PC-9 (cell line): ENCODE results near the gene LRRC32. TPM values are rescaled to one million over a fixed set of nuclear protein-coding genes. Genes with fewer than 3 reads are reported as not detected.

ENCODE experiments used
- BruUV-seq: library from RNA; stranded (reverse); fragments of 400-500 nt; replicated peaks from 2 replicates; lab custom pipeline; 2021; lab: Mats Ljungman, UMichigan
- CTCF ChIA-PET: fragments of 300-600 bp; sonication (Branson Sonifier 250); formaldehyde crosslinking; loops from one replicate; lab custom pipeline; 2022; ENCODE audit warnings: antibody characterized with exemption; lab: Charles Lee
- POLR2A ChIA-PET: fragments of 300-600 bp; sonication (Branson Sonifier 250); formaldehyde crosslinking; loops from one replicate; lab custom pipeline; 2022; ENCODE audit warnings: antibody characterized with exemption; ENCODE audit not compliant: unreplicated experiment; lab: Charles Lee
- DNase-seq, 2 experiments: peaks; one replicate each; pipeline versions ENCODE4 v3.0.0 to v3.0.0-alpha.2; 2015 to 2022; ENCODE audit warnings: mixed read lengths in 1 of 2
- H2AFZ ChIP-seq: fragments of 200-600 bp; sonication (generic); 2 replicates; pipeline ENCODE4 v1.8.1; 2017; ENCODE audit warnings: antibody characterized with exemption
- H3F3A ChIP-seq: fragments of 200-600 bp; sonication (generic); 2 replicates; pipeline ENCODE4 v1.8.1; 2017; ENCODE audit warnings: antibody characterized with exemption, mild to moderate bottlenecking, low read depth; ENCODE audit not compliant: insufficient read depth
- H3K27ac ChIP-seq: fragments of 200-600 bp; sonication (generic); 2 replicates; pipeline ENCODE4 v1.6.1; 2016; ENCODE audit warnings: mixed run types
- H3K27me3 ChIP-seq: fragments of 200-600 bp; sonication (generic); 2 replicates; pipeline ENCODE4 v1.6.1; 2016; ENCODE audit warnings: low read depth, mixed run types; ENCODE audit not compliant: insufficient read depth
- H3K36me3 ChIP-seq: fragments of 200-600 bp; sonication (generic); 2 replicates; pipeline ENCODE4 v1.6.1; 2016; ENCODE audit warnings: low read depth, mixed run types
- H3K4me1 ChIP-seq: fragments of 200-600 bp; sonication (generic); replicated peaks from 2 replicates; pipeline ENCODE4 v1.6.1; 2016; ENCODE audit warnings: mixed run types; ENCODE audit not compliant: insufficient read depth
- H3K4me2 ChIP-seq: fragments of 200-600 bp; sonication (generic); 2 replicates; pipeline ENCODE4 v1.6.1; 2017; ENCODE audit warnings: mixed run types
- H3K4me3 ChIP-seq: fragments of 200-600 bp; sonication (generic); 2 replicates; pipeline ENCODE4 v1.6.1; 2016; ENCODE audit warnings: mixed run types
- H3K79me2 ChIP-seq: fragments of 200-600 bp; sonication (generic); 2 replicates; pipeline ENCODE4 v1.6.1; 2017; ENCODE audit warnings: low read depth, mixed run types
- H3K9me2 ChIP-seq: fragments of 200-600 bp; sonication (generic); 2 replicates; pipeline ENCODE4 v1.8.1; 2017; ENCODE audit warnings: mild to moderate bottlenecking; ENCODE audit not compliant: insufficient read depth
- H3K9me3 ChIP-seq: fragments of 200-600 bp; sonication (generic); 2 replicates; pipeline ENCODE4 v1.8.1; 2016; ENCODE audit warnings: low read depth; ENCODE audit not compliant: insufficient read depth
- H4K20me1 ChIP-seq: fragments of 200-600 bp; sonication (generic); 2 replicates; pipeline ENCODE4 v1.8.1; 2017; ENCODE audit not compliant: insufficient read depth
- EZH2 ChIP-seq: fragments of 200-600 bp; sonication (generic); IDR thresholded peaks from 2 replicates; pipeline ENCODE4 v1.8.0; 2017; ENCODE audit warnings: antibody characterized with exemption, low read depth
- intact Hi-C: fragments of 100-400 bp; cut with micrococcal nuclease; formaldehyde crosslinking; loops from one replicate; pipeline ENCODE4 v1.10.0; 2022; ENCODE audit not compliant: unreplicated experiment
- total RNA-seq: library from RNA; stranded (reverse); gene quantifications from 2 replicates; pipeline ENCODE4 v1.2.3, GENCODE V29; 2021
- TF ChIP-seq, protein P1 (sequence below): fragments of 200-600 bp; sonication (generic); conservative IDR thresholded peaks from 2 replicates; pipeline ENCODE4 v1.6.1; 2017; ENCODE audit warnings: mixed run types, antibody characterized with exemption, mild to moderate bottlenecking, moderate library complexity

Gene LRRC32
- total RNA-seq, 1 experiment from 2014 or later: not detected

DNA sequence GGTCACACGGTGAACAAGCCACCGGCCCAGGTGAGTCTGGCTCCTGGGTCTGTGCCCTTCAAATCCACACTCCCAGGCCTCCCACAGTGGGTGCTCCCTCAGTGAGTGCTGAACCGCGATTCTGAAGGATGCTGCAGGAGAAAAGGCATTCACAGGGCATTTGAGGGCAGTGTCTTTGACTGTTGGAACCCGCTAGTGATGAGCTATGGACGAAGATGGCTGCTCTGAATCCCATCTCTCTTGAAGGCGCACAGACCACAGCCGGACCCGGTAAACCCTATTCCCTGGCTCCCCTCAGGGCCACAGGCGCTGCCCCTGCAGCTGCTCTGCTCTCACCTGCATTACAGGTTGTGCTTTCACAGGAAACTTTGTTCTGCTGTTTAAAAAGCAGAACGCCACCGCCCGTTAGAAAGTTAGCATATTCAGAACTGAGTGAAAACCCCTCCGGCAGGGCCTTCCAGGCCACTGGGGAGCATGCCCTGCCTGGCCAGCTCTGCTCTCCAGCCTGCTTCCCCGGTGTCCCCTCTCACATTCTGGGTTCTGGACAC, 3.2 kb downstream of the LRRC32 start:
- no peak for DNase-seq
- intact Hi-C loops: no loop called here
- Histone ChIP-seq H3K79me2 (no peaks in the 10 kb centered on the region), H3K27me3 (peaks cover 66% of the 10 kb centered on the region), H2AFZ (no peak overlapping the region), H3K9me2 (no peaks in the 10 kb centered on the region), H4K20me1 (0 out of 2 replicates have a peak, but pooled peaks cover 5% of the 10 kb centered on the region), H3K4me3 (no peak overlapping the region), H3K4me1 (no peaks in the 10 kb centered on the region), H3K27ac (no peak overlapping the region), H3K9me3 (no peaks in the 10 kb centered on the region), H3F3A (no peaks in the 10 kb centered on the region), H3K4me2 (no peak overlapping the region), H3K36me3 (no peaks in the 10 kb centered on the region)
- BruUV-seq: no TSS peak
- ChIA-PET POLR2A (no interaction called here), CTCF (no interaction called here)
- TF ChIP-seq, protein P1, sequence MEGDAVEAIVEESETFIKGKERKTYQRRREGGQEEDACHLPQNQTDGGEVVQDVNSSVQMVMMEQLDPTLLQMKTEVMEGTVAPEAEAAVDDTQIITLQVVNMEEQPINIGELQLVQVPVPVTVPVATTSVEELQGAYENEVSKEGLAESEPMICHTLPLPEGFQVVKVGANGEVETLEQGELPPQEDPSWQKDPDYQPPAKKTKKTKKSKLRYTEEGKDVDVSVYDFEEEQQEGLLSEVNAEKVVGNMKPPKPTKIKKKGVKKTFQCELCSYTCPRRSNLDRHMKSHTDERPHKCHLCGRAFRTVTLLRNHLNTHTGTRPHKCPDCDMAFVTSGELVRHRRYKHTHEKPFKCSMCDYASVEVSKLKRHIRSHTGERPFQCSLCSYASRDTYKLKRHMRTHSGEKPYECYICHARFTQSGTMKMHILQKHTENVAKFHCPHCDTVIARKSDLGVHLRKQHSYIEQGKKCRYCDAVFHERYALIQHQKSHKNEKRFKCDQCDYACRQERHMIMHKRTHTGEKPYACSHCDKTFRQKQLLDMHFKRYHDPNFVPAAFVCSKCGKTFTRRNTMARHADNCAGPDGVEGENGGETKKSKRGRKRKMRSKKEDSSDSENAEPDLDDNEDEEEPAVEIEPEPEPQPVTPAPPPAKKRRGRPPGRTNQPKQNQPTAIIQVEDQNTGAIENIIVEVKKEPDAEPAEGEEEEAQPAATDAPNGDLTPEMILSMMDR: no peak
- TF ChIP-seq EZH2: no peak

DNA sequence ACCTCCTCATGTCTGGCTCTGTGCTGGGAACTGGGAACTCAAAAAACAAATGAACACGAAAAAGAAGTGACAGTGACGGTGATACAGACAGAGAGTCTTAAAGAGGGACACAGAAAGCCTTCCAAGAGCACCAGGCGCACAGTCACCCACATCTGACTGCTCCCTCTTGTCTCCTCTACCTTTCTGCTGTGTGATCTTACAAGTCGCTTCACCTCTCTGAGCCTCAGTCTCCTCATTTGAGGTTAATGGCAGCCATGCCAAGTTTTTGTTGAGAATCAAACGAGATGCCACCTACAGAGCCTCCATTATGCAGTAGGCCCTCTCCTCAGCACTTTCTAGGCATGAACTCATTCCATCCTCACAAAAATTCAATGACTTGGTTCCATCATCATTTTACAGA, 3.7 kb downstream of the LRRC32 start:
- ChIA-PET CTCF (no interaction called here), POLR2A (no interaction called here)
- Histone ChIP-seq H3K36me3 (no peaks in the 10 kb centered on the region), H3F3A (no peaks in the 10 kb centered on the region), H2AFZ (no peak overlapping the region), H4K20me1 (0 out of 2 replicates have a peak, but pooled peaks cover 5% of the 10 kb centered on the region), H3K4me1 (no peaks in the 10 kb centered on the region), H3K27ac (no peak overlapping the region), H3K9me3 (no peaks in the 10 kb centered on the region), H3K4me3 (no peak overlapping the region), H3K4me2 (no peak overlapping the region), H3K9me2 (no peaks in the 10 kb centered on the region), H3K79me2 (no peaks in the 10 kb centered on the region), H3K27me3 (peaks cover 66% of the 10 kb centered on the region)
- no TSS peak for BruUV-seq
- no peak for TF ChIP-seq EZH2
- TF ChIP-seq, protein P1: no peak
- DNase-seq: no peak
- intact Hi-C loops: no loop called here

DNA sequence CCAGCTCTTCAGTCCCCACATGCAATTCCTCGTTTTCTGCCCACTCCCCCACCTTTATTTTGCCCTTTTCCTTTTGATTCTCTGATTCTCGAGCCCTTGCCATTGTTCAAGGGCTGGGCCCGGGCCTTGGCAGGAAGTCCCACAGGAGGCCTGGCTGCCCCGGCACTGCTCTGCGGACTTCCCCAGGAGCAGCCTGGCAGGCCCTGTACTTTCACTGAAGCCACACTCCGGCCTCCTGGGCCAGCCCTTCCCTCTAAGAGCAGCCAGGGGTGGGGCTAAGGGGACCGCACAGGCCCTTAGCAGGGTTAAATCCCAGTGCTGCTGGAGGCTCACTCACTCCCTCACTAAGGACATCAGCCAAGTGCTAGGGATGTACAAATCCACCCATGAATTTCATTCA, 4.1 kb downstream of the LRRC32 start:
- Histone ChIP-seq H3K27ac (no peak overlapping the region), H3K4me3 (no peak overlapping the region), H3K4me2 (no peak overlapping the region), H3F3A (no peaks in the 10 kb centered on the region), H3K4me1 (no peaks in the 10 kb centered on the region), H3K9me3 (no peaks in the 10 kb centered on the region), H4K20me1 (0 out of 2 replicates have a peak, but pooled peaks cover 5% of the 10 kb centered on the region), H3K9me2 (no peaks in the 10 kb centered on the region), H3K79me2 (no peaks in the 10 kb centered on the region), H3K36me3 (no peaks in the 10 kb centered on the region), H3K27me3 (peaks cover 63% of the 10 kb centered on the region), H2AFZ (no peak overlapping the region)
- TF ChIP-seq EZH2: no peak
- TF ChIP-seq, protein P1: no peak
- DNase-seq: no peak
- no TSS peak for BruUV-seq
- CTCF ChIA-PET: no interaction called here
- POLR2A ChIA-PET: no interaction called here
- intact Hi-C loops: no loop called here
